Uterus (tissue), 4 donors: ENCODE results near the gene STAG1. TPM values are rescaled to one million over a fixed set of nuclear protein-coding genes. Genes with fewer than 3 reads are reported as not detected.
"Not testable (repeated sequence)": the region's sequence is repeated elsewhere in the genome, so short reads cannot be mapped to it uniquely, and the experiment has no call there.

Experiments used
- DNase-seq, 2 donors: peaks; one replicate each; pipeline ENCODE4 v3.0.0-alpha.2; 2019 to 2020
- H3K27ac ChIP-seq, 2 donors: fragments of 200-600 bp; sonication (generic); 1 replicate in 1 of 2; 2 replicates in 1 of 2; pipeline ENCODE4 v1.5.1; 2016 to 2018
- H3K27me3 ChIP-seq, 2 donors: fragments of 200-600 bp; sonication (generic); one replicate each; pipeline ENCODE4 v1.5.1; 2018 to 2019; ENCODE audit warnings: control low read depth in 1 of 2
- H3K36me3 ChIP-seq, 2 donors: fragments of 200-600 bp; sonication (generic); one replicate each; pipeline ENCODE4 v1.5.1; 2019; ENCODE audit warnings: control low read depth in 1 of 2
- H3K4me1 ChIP-seq, 2 donors: fragments of 200-600 bp; sonication (generic); one replicate each; pipeline ENCODE4 v1.5.1; 2018 to 2019; ENCODE audit warnings: control low read depth in 1 of 2
- H3K4me3 ChIP-seq, 2 donors: fragments of 200-600 bp; sonication (generic); 1 replicate in 1 of 2; 2 replicates in 1 of 2; pipeline ENCODE4 v1.5.1; 2018 to 2019; ENCODE audit warnings: mild to moderate bottlenecking in 1 of 2
- H3K9me3 ChIP-seq, 2 donors: fragments of 200-600 bp; sonication (generic); one replicate each; pipeline ENCODE4 v1.5.1; 2019; ENCODE audit warnings: control low read depth in 1 of 2
- POLR2A ChIP-seq, 2 donors: fragments of 450-650 bp; IDR thresholded peaks; one replicate each; pipeline ENCODE4 v1.6.1; 2016; ENCODE audit warnings: antibody characterized with exemption in 2 of 2, mild to moderate bottlenecking in 1 of 2, moderate library complexity in 1 of 2
- intact Hi-C: fragments of 100-400 bp; cut with DNase I; formaldehyde crosslinking; loops from one replicate; pipeline ENCODE4 v1.15.1; 2023; ENCODE audit warnings: low total_unique reads
- total RNA-seq, 4 donors: library from RNA; depleted of rRNA in 3 of 4; stranded (reverse); fragments of >200 nt in 3 of 4; gene quantifications; one replicate each; pipeline versions ENCODE4 v1.1.0 to v1.2.4, GENCODE V29; 2014 to 2023
- TF ChIP-seq, protein P1 (sequence below), 4 experiments: fragments of 200-600 bp in 2 of 4; fragments of 450-650 bp in 2 of 4; sonication (generic) in 2 of 4; IDR thresholded peaks; one replicate each; pipeline ENCODE4 v1.5.1; 2016 to 2019; ENCODE audit warnings: antibody characterized with exemption in 4 of 4, mild to moderate bottlenecking in 2 of 4, moderate library complexity in 1 of 4
- donor health status: DM: yes; HTN: yes; CAD: no.

Gene STAG1
- total RNA-seq, 4 donors from 2014 or later = 41.5 to 139 (median 86.0) TPM

DNA sequence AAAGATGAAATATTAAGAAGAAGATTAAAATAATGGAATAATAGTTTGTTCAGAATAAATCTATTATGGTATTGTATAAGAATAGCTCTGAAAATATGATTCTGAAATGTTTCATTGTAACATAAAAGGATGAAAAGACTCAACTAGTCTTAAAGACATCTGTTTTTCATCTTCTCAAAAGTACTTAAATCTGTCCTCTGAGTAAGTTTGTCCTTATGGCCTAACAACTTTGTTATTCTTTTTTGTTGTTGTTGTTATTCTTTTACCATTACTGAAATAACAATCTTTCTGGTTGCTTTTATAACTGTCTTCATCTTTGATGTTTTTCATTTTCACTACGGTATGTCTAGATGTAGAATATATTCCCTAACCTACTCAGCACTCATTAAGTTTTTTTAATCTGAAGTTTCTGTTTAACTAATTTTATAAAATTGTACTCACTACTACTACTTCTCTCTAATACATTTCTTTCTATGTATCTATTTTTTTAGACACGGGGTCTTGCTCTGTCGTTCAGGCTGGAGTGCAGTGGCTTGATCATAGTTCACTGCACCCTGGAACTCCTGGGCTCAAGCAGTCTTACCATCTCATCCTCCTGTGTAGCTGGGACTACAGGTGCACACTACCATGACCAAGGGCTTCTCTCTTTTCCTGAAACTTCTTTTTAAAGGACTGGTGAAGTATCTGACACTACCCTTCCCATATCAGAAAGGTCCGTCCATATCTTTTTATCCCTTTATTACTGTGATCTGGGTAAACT is 261.4 kb downstream of the STAG1 start:
- H3K36me3 ChIP-seq = no peaks in the 10 kb centered on the region
- no peaks in the 10 kb centered on the region for H3K27me3 ChIP-seq
- no peaks in the 10 kb centered on the region for H3K9me3 ChIP-seq
- TF ChIP-seq, protein P1, sequence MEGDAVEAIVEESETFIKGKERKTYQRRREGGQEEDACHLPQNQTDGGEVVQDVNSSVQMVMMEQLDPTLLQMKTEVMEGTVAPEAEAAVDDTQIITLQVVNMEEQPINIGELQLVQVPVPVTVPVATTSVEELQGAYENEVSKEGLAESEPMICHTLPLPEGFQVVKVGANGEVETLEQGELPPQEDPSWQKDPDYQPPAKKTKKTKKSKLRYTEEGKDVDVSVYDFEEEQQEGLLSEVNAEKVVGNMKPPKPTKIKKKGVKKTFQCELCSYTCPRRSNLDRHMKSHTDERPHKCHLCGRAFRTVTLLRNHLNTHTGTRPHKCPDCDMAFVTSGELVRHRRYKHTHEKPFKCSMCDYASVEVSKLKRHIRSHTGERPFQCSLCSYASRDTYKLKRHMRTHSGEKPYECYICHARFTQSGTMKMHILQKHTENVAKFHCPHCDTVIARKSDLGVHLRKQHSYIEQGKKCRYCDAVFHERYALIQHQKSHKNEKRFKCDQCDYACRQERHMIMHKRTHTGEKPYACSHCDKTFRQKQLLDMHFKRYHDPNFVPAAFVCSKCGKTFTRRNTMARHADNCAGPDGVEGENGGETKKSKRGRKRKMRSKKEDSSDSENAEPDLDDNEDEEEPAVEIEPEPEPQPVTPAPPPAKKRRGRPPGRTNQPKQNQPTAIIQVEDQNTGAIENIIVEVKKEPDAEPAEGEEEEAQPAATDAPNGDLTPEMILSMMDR (IDR thresholded peaks at IDR 0.05) = no peak
- no peak for TF ChIP-seq POLR2A (IDR thresholded peaks at IDR 0.05)
- no peak overlapping the region for H3K27ac ChIP-seq
- no peak for DNase-seq
- H3K4me1 ChIP-seq = no peaks in the 10 kb centered on the region
- intact Hi-C loops = no loop called here
- H3K4me3 ChIP-seq = no peak overlapping the region

GRCh38 chr3:136485777-136486176 is 266.4 kb downstream of the STAG1 start:
- TF ChIP-seq, protein P1 (IDR thresholded peaks at IDR 0.05) = no peak

GRCh38 chr3:136476280-136476679 is 275.9 kb downstream of the STAG1 start:
- intact Hi-C loops = no loop called here
- no peak for DNase-seq
- TF ChIP-seq, protein P1 (IDR thresholded peaks at IDR 0.05) = no peak
- TF ChIP-seq POLR2A (IDR thresholded peaks at IDR 0.05) = no peak

More at GRCh38 chr3:136485777-136486176, 266.4 kb downstream of the STAG1 start:
- intact Hi-C loops = no loop called here
- Histone ChIP-seq H3K4me3 (no peak overlapping the region), H3K27ac (no peak overlapping the region), H3K9me3 (no peaks in the 10 kb centered on the region), H3K27me3 (no peaks in the 10 kb centered on the region), H3K4me1 (no peaks in the 10 kb centered on the region), H3K36me3 (no peaks in the 10 kb centered on the region)
- no peak for DNase-seq

DNA sequence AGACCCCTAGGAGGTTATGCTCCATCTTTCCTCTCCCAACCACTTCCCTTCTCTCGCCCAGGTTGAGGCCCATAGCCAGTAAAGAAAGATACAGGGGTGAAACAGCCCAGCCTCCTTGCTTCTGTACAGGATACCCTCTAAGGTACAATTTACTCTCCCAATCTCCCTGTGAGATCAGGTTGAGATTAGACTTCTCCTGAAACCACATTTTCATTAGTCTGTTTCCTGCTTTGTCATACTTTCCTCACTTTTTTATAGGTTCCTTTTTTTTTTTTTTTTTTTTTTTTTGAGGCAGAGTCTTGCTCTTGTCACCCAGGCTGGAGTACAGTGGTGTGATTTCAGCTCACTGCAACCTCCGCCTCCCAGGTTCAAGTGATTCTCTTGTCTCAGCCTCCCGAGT is 277.3 kb downstream of the STAG1 start:
- H3K27ac ChIP-seq, H3K27me3 ChIP-seq, DNase-seq, intact Hi-C loops, H3K4me3 ChIP-seq, H3K4me1 ChIP-seq, H3K9me3 ChIP-seq, H3K36me3 ChIP-seq: not testable (repeated sequence)

More at GRCh38 chr3:136476280-136476679, 275.9 kb downstream of the STAG1 start:
- no peaks in the 10 kb centered on the region for H3K4me1 ChIP-seq
- H3K27me3 ChIP-seq = no peaks in the 10 kb centered on the region
- no peak overlapping the region for H3K27ac ChIP-seq
- H3K4me3 ChIP-seq = no peak overlapping the region
- H3K36me3 ChIP-seq = no peaks in the 10 kb centered on the region
- H3K9me3 ChIP-seq = no peaks in the 10 kb centered on the region

GRCh38 chr3:136473716-136474326 is 278.4 kb downstream of the STAG1 start:
- DNase-seq = no peak
- H3K4me3 ChIP-seq = no peak overlapping the region
- no peaks in the 10 kb centered on the region for H3K27me3 ChIP-seq
- TF ChIP-seq, protein P1 (IDR thresholded peaks at IDR 0.05) = no peak
- TF ChIP-seq POLR2A (IDR thresholded peaks at IDR 0.05) = no peak
- no peaks in the 10 kb centered on the region for H3K9me3 ChIP-seq
- intact Hi-C loops = no loop called here
- H3K36me3 ChIP-seq = no peaks in the 10 kb centered on the region
- H3K4me1 ChIP-seq = no peaks in the 10 kb centered on the region
- no peak overlapping the region for H3K27ac ChIP-seq
